Immature natural killer cell (primary cell): ENCODE measurements around the gene BHLHE41. TPM values are rescaled to one million over a fixed set of nuclear protein-coding genes. Genes with fewer than 3 reads are reported as not detected.

Source experiments
- polyA plus RNA-seq, 3 donors: library from polyadenylated mRNA; unstranded; fragments of 300-500 nt; fragmentation: Illumina TruSeq; gene quantifications; one replicate each; pipeline ENCODE4 v1.2.3, GENCODE V29; 2021

The BHLHE41 gene
- polyA plus RNA-seq, 3 donors from 2014 or later, result not detected

Other genes with a start within 250 kb of the BHLHE41 start
- 1 to 10 TPM in 1 of 3 donors, under 1 TPM in 1, not detected in 1; 0.30 to 1.3 TPM for gene RASSF8, start 166.4 kb downstream of the BHLHE41 start, polyA plus RNA-seq
- not detected for gene SSPN, start 70.5 kb upstream of the BHLHE41 start, polyA plus RNA-seq